ENCODE measurements around the gene MED13L. TPM values are rescaled to one million over a fixed set of nuclear protein-coding genes. Genes with fewer than 3 reads are reported as not detected.

The MED13L gene
- total RNA-seq, 2 donors from 2014 or later = 88.9 to 140 TPM

DNA sequence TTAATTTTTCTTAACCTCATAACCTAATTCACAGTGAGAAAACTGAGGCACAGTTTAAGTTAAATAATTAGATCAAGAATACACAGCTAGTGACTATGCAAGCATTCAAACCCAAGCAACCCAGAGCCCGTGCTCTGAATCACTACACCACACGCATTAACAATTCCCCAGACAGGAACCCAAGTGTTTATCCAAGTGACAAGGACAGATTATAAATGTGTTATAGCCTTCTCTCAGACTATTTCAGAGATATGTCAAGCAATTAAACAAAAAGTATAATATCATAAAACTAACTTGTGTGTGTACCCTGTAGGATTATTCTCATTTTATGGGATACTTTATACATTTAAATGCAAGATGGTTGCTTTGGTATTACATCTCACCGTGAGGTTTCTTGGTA, 43.8 kb downstream of the MED13L start:
- TF ChIP-seq POLR2A (IDR thresholded peaks at IDR 0.05) = no peak
- TF ChIP-seq POLR2AphosphoS5 (IDR thresholded peaks at IDR 0.05) = no peak
- TF ChIP-seq, protein P1, sequence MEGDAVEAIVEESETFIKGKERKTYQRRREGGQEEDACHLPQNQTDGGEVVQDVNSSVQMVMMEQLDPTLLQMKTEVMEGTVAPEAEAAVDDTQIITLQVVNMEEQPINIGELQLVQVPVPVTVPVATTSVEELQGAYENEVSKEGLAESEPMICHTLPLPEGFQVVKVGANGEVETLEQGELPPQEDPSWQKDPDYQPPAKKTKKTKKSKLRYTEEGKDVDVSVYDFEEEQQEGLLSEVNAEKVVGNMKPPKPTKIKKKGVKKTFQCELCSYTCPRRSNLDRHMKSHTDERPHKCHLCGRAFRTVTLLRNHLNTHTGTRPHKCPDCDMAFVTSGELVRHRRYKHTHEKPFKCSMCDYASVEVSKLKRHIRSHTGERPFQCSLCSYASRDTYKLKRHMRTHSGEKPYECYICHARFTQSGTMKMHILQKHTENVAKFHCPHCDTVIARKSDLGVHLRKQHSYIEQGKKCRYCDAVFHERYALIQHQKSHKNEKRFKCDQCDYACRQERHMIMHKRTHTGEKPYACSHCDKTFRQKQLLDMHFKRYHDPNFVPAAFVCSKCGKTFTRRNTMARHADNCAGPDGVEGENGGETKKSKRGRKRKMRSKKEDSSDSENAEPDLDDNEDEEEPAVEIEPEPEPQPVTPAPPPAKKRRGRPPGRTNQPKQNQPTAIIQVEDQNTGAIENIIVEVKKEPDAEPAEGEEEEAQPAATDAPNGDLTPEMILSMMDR (IDR thresholded peaks at IDR 0.05) = no peak
- WGBS = 82% methylated on average over 3 of the region's 3 CpGs

DNA sequence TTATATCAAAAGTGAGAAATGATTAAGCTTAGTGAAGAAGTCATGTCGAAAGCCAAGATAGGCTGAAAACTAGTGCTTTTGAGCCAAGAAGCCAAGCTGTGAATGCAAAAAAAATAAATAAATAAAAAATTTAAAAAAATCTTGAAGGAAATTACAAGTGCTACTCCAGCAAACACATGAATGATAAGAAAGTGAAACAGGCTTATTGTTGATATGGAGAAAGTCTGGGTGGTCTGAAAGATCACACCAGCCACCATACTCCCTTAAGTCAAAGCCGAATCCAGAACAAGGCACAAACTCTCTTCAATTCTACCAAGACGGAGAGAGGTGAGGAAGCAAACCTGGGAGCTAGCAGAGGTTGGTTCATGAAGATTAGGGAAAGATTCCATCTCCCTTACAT, 49.7 kb downstream of the MED13L start:
- intact Hi-C loops (cut with DNase I) = no loop called here

More for the DNA sequence above, 43.8 kb downstream of the MED13L start:
- intact Hi-C loops (cut with DNase I) = no loop called here
- no peak for DNase-seq (ENCODE audit: low spot score)
- H3K27ac ChIP-seq = no peak overlapping the region
- H3K4me1 ChIP-seq (replicated peaks) = no peaks in the 10 kb centered on the region
- no peaks in the 10 kb centered on the region for H3K36me3 ChIP-seq
- no peaks in the 10 kb centered on the region for H3K9me3 ChIP-seq
- no peak overlapping the region for H3K4me3 ChIP-seq
- no peaks in the 10 kb centered on the region for H3K27me3 ChIP-seq (replicated peaks; ENCODE audit: insufficient read depth)

DNA sequence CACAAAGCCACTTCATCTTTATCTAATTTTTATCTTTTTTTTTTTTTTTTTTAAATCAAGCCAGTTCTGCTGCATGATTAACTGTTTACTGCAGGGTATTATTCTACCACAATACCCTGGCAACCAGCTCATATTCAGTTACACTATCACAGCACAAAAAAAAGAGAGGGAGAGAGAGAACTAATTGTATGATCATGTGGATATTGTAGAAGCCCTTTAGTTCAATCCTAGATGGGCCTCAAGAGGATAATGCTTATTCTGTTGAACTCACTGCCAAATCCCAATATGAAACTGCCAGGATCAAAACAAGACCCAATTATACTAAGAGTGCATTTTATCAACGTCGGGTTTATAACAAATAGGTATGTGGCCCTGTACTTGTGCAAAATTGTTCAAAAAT, 51.5 kb downstream of the MED13L start:
- TF ChIP-seq POLR2A (IDR thresholded peaks at IDR 0.05) (no peak), POLR2AphosphoS5 (IDR thresholded peaks at IDR 0.05) (no peak)
- TF ChIP-seq, protein P1 (IDR thresholded peaks at IDR 0.05) = no peak
- intact Hi-C loops (cut with DNase I) = no loop called here
- no peaks in the 10 kb centered on the region for H3K9me3 ChIP-seq
- H3K36me3 ChIP-seq = no peaks in the 10 kb centered on the region
- 74% methylated on average over 2 of the region's 2 CpGs for WGBS
- H3K4me3 ChIP-seq = no peak overlapping the region
- H3K27ac ChIP-seq = no peak overlapping the region
- no peaks in the 10 kb centered on the region for H3K27me3 ChIP-seq (replicated peaks; ENCODE audit: insufficient read depth)
- no peaks in the 10 kb centered on the region for H3K4me1 ChIP-seq (replicated peaks)
- no peak for DNase-seq (ENCODE audit: low spot score)

More for the DNA sequence above, 49.7 kb downstream of the MED13L start:
- Histone ChIP-seq H3K4me3 (no peak overlapping the region), H3K9me3 (no peaks in the 10 kb centered on the region), H3K27me3 (replicated peaks; ENCODE audit: insufficient read depth) (no peaks in the 10 kb centered on the region), H3K4me1 (replicated peaks) (no peaks in the 10 kb centered on the region), H3K27ac (no peak overlapping the region), H3K36me3 (no peaks in the 10 kb centered on the region)
- no peak for DNase-seq (ENCODE audit: low spot score)
- WGBS = 95% methylated on average over 3 of the region's 3 CpGs
- TF ChIP-seq, protein P1 (IDR thresholded peaks at IDR 0.05) = no peak
- TF ChIP-seq POLR2AphosphoS5 (IDR thresholded peaks at IDR 0.05) (no peak), POLR2A (IDR thresholded peaks at IDR 0.05) (no peak)

DNA sequence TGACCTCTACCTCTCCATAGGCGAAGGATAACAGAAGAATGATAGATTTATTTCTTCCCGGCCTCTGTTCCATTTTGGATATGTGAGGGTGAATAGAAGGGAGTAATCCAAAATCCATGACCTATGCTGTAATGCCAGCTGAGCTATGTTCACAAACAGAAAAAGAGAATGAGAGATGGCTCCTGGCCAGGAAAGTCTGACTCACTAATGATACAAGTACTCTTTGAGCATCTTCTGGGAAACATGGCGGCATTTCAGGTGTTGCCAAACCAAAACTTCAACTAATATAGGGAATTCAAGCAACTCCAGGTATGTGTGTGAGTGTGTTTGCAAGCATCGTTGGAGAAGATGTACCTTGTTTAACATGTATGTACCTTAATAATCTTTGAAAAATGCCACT, 55.1 kb downstream of the MED13L start:
- peak; percentile 79 for DNase-seq (ENCODE audit: low spot score)
- intact Hi-C loops (cut with DNase I) = no loop called here
- Histone ChIP-seq H3K4me1 (replicated peaks) (no peaks in the 10 kb centered on the region), H3K4me3 (no peak overlapping the region), H3K9me3 (no peaks in the 10 kb centered on the region), H3K27ac (no peak overlapping the region), H3K27me3 (replicated peaks; ENCODE audit: insufficient read depth) (no peaks in the 10 kb centered on the region), H3K36me3 (no peaks in the 10 kb centered on the region)
- 48% methylated on average over 4 of the region's 4 CpGs for WGBS
- TF ChIP-seq POLR2AphosphoS5 (IDR thresholded peaks at IDR 0.05) (peak; percentile 74), POLR2A (IDR thresholded peaks at IDR 0.05) (no peak)

DNA sequence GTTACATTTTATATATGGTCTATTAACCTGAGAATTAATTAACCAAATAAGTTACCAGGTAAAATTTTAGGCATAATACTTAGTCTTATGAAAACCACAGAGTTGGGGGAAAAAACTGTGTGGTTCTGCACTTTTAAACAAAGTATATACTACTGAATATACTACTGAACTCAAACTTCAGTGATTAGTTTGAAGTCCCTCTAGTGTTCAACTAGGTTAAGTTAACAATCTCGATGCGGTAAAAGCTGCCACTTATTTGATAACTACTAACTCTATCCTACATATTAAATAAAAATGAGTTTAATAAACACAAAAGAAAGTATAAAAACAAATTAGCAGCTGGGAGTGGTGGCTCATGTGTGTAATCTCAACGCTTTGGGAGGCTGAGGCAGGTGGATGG, 56.7 kb downstream of the MED13L start:
- no peak overlapping the region for H3K4me3 ChIP-seq
- 97% methylated on average over 3 of the region's 3 CpGs for WGBS
- no peaks in the 10 kb centered on the region for H3K36me3 ChIP-seq
- H3K9me3 ChIP-seq = no peaks in the 10 kb centered on the region
- H3K4me1 ChIP-seq (replicated peaks) = no peaks in the 10 kb centered on the region
- intact Hi-C loops (cut with DNase I) = no loop called here
- H3K27me3 ChIP-seq (replicated peaks; ENCODE audit: insufficient read depth) = no peaks in the 10 kb centered on the region
- TF ChIP-seq, protein P1 (IDR thresholded peaks at IDR 0.05) = no peak
- TF ChIP-seq POLR2A (IDR thresholded peaks at IDR 0.05) = no peak
- no peak for TF ChIP-seq POLR2AphosphoS5 (IDR thresholded peaks at IDR 0.05)
- H3K27ac ChIP-seq = no peak overlapping the region
- DNase-seq (ENCODE audit: low spot score) = no peak
